Right forelimb (tissue), 1 donor: ENCODE data around the gene WAPL.

Experiments used
- DNase-seq: peaks from one replicate; pipeline ENCODE4 v3.0.0-alpha.2; 2018

Gene WAPL

GRCh38 chr10:86450806-86451603 is 70.6 kb downstream of the WAPL start:
- DNase-seq, result no peak

- no peak for DNase-seq
These were observed 71.5 kb downstream of the WAPL start for GRCh38 chr10:86449926-86450558.

- no peak for DNase-seq
These were observed 74.2 kb downstream of the WAPL start for GRCh38 chr10:86447432-86447831.

GRCh38 chr10:86446987-86447386 is 74.6 kb downstream of the WAPL start:
- no peak for DNase-seq

GRCh38 chr10:86446440-86446839 is 75.2 kb downstream of the WAPL start:
- no peak for DNase-seq

- DNase-seq, result no peak
These were observed 77.7 kb downstream of the WAPL start for GRCh38 chr10:86443936-86444335.

- no peak for DNase-seq
These were observed 78.5 kb downstream of the WAPL start for GRCh38 chr10:86443069-86443468.

GRCh38 chr10:86440874-86441843 is 80.4 kb downstream of the WAPL start:
- DNase-seq, result no peak

GRCh38 chr10:86439544-86439943 is 82.0 kb downstream of the WAPL start:
- peak; percentile 45 for DNase-seq

GRCh38 chr10:86438091-86438749 is 83.4 kb downstream of the WAPL start:
- DNase-seq, result no peak

GRCh38 chr10:86437447-86437846 is 84.1 kb downstream of the WAPL start:
- no peak for DNase-seq

- no peak for DNase-seq
These were observed 84.6 kb downstream of the WAPL start for GRCh38 chr10:86436963-86437362.

GRCh38 chr10:86434656-86435055 is 86.9 kb downstream of the WAPL start:
- no peak for DNase-seq

- DNase-seq, result no peak
These were observed 97.9 kb downstream of the WAPL start for GRCh38 chr10:86423739-86424138.

GRCh38 chr10:86419101-86419500 is 102.5 kb downstream of the WAPL start:
- DNase-seq, result no peak

- DNase-seq, result no peak
These were observed 106.0 kb downstream of the WAPL start for GRCh38 chr10:86415583-86415982.

- no peak for DNase-seq
These were observed 106.5 kb downstream of the WAPL start for GRCh38 chr10:86415116-86415515.

- no peak for DNase-seq
These were observed 108.4 kb downstream of the WAPL start for GRCh38 chr10:86413046-86413728.

GRCh38 chr10:86411852-86412560 is 109.6 kb downstream of the WAPL start:
- DNase-seq, result no peak

GRCh38 chr10:86411281-86411841 is 110.2 kb downstream of the WAPL start:
- DNase-seq, result no peak

GRCh38 chr10:86410542-86411124 is 111.0 kb downstream of the WAPL start:
- no peak for DNase-seq
